ENCODE measurements around the gene AMPD1.

DNA sequence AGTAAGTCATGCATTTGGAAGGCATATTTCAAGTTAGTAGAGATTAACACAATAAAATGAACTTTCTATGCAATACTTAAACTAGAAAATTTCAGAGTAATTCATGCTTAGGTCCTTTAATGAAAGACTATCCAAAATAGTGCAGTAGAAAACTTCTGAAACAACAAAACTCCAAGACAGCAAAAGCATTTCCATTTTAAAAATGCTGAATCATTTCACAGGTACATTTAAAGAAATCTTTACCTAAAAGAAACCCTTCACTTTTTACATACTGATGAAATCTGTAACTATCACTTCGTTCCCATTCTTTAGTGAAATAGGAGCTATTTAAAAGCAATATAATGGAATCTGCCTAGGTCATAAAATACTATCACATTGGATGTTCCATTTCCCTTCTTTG, 45.0 kb upstream of the AMPD1 start:
- TF ChIP-seq, protein P1, sequence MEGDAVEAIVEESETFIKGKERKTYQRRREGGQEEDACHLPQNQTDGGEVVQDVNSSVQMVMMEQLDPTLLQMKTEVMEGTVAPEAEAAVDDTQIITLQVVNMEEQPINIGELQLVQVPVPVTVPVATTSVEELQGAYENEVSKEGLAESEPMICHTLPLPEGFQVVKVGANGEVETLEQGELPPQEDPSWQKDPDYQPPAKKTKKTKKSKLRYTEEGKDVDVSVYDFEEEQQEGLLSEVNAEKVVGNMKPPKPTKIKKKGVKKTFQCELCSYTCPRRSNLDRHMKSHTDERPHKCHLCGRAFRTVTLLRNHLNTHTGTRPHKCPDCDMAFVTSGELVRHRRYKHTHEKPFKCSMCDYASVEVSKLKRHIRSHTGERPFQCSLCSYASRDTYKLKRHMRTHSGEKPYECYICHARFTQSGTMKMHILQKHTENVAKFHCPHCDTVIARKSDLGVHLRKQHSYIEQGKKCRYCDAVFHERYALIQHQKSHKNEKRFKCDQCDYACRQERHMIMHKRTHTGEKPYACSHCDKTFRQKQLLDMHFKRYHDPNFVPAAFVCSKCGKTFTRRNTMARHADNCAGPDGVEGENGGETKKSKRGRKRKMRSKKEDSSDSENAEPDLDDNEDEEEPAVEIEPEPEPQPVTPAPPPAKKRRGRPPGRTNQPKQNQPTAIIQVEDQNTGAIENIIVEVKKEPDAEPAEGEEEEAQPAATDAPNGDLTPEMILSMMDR (IDR thresholded peaks at IDR 0.05), result no peak
- no peak for TF ChIP-seq POLR2A (IDR thresholded peaks at IDR 0.05)
